Dedifferentiated amniotic fluid mesenchymal stem cell (primary cell): Measurements from ENCODE around the gene SMIM22.

Experiments used
- DNase-seq: peaks from one replicate; pipeline ENCODE4 v3.0.0-alpha.2; 2016; ENCODE audit errors: extremely low spot score

The SMIM22 gene

GRCh38 chr16:4814542-4815173, 19.5 kb downstream of the SMIM22 start:
- DNase-seq: no peak

DNA sequence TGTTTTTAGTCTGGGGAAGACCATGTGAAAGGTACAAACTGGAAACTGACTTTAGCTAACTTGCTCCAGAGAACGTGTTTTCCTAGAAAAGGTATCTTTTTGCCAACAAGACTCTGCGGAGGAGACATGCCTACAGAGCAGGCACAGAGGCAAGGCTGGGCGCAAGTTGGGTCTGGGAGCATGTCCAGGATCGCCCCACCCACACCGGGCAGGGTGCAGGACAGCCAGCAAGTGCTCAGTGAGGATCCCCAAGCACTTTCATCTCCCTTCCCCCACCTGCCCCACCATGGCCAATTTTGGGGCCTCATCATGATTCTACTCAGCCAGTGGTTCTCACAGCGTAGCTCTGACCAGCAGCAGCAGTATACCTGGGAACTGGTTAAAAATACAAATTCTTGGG, 25.5 kb downstream of the SMIM22 start:
- DNase-seq: no peak

- DNase-seq: no peak
Measured at GRCh38 chr16:4825196-4825595, 30.0 kb downstream of the SMIM22 start.

GRCh38 chr16:4826526-4826925, 31.4 kb downstream of the SMIM22 start:
- DNase-seq: no peak

DNA sequence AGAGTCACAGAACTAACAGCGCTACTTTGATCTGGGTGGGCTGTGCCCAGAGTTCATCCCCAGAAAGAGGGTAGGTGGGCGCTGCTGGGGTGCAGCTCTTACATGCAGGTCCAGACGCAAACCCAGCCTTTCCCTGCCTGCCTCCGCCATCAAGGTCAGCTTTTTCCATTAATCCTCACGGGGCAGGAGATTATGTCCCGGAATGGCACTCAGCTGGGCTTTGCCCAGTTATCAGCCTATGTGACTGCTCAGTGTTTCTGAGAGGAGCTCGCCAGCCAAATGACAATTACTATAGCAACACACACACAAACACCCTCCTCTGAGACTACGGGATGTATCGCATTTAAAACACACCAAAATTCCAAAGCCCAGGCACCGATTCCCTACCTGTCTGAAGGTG, 31.8 kb downstream of the SMIM22 start:
- no peak for DNase-seq

DNA sequence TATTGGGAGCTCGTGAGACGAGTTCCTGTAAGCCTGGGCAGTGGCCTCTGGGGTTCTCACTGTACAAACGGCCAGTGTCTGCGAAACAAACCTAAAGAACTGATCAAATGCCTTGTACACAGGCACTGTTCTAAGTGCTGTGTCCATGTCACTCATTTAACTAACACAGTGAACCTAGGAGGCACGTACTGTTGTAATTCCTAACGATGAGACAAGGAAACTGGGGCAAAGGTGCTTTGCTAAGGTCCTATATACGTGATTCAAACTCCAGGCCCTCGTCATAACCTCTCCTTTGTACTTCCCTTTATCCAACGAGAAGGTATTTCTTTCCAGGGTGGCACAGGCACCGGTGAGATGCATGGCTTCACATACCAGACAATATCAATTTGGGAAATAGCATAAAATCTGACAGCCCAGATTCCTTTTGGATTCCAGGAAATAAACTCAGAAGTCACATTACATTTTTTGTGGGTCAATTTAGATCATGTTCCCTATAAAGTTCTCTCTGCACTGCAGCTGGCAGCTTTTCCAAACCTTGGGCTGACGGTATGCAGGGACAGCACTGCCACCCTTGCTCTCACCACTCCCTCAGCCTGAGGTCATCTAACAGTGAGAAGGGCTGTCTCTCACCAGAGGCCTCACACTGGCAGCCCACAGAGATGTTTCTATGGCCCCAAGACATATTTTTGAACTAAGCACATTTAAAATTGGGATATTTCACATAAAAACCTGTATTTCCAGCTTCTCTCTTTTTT, 33.6 kb downstream of the SMIM22 start:
- DNase-seq: no peak

DNA sequence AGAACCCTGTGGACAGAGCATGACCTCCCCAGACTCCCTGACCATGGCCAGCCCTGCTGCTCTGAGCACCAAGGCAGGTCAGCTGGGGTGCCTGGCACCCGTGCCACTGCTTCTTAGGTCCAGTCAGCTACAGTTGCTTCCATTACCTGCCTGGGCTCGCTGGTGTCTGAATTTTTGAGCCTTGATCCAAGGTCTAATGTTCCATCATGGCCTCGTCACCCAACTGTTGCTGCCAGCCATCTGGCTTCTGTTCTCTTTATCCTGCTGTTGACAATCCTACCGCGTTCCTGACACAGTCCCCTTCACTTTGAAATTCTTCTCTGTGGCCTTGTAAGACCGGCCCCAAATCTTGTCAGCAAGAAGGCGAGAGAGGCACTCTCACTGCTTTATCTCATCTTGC, 35.2 kb downstream of the SMIM22 start:
- no peak for DNase-seq

DNA sequence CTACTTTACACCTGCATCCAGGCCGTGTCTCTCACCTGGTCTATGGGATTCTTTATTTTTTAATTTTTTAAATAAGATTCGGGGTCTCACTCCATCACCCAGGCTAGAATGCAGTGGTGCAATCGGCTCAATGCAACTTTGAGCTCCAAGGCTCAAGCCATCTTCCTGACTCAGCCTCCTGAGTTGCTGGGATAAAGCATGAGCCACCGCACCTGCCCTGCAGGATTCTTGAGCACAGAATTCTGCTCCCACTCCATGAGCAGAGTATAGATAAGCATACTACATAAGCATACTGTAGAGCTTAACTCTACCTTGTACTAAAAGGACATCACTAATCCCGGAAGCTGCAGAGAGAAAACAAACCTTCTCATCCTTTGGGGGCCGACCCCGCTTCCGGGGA, 36.4 kb downstream of the SMIM22 start:
- DNase-seq: no peak

- no peak for DNase-seq
Measured at GRCh38 chr16:4832698-4833343, 37.7 kb downstream of the SMIM22 start.

- no peak for DNase-seq
Measured at GRCh38 chr16:4833584-4833983, 38.4 kb downstream of the SMIM22 start.

DNA sequence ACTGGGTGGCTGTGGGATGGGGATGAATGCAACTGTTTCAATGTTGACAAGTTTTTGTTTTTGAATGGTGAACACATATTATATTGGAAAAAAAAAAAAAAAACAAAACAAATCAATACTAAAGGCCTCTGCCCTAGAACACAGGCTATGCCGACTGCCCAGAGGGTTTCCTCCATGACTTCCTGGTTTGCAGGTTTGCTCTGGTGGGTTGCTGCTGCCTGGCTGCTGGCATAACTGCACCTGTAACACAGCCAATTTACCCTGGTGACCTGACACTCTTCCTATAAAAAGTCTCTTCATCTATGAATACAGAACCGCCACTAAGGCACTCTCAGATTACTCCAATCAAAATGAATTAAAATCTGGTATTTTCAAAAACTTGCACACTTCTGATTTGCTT, 41.6 kb downstream of the SMIM22 start:
- no peak for DNase-seq

DNA sequence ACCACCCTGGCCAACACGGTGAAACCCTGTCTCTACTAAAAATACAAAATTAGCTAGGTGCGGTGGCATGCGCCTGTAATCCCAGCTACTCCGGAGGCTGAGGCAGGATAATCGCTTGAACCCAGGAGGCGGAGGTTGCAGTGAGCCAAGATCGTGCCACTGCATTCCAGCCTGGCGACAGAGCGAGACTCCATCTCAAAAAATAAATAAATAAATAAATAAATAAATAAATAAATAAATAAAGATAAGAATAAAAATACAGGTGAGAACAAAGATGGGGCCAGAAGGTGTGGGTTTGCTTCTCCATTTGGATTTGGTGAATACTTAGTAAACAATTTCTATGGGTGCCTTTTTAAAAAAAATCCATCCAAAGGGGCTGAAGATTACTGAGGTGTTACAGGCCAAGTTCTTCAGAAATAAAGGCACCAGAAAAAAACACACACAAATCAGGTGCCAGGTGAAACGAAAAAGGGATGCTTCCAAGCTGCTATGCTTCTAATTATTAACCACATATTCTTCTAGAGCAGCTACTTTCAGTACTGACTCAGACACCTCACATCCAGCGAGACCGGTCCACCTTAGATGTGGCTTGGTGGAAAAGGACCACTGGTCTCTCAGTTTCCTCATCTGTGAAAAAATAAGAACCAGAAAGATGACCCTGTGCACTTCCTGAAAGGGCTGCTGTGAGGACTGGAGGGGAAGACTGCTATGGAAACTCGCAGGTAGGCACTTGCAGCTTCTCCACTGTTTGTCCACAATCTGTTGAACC, 42.7 kb downstream of the SMIM22 start:
- DNase-seq: no peak

DNA sequence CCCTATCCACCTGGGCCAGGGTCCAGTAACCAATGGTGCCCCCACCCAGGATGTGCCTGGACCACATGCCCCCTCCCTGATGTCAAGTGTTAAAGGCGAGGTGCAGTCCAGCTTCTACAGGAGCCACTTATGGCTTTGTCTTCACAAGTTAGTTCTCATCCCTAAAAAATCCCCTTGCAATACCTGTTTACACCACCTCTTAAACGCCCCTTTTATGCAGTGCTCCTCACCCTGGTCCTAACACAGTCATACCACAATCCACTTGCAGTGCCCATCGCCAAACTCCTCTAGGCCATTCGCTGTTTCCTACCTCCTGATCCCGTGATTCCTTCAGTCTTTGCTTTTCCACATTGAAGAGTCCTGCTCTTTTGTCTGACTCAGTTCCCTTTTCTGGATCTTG, 44.8 kb downstream of the SMIM22 start:
- DNase-seq: no peak

- DNase-seq: no peak
Measured at GRCh38 chr16:4840984-4841383, 45.8 kb downstream of the SMIM22 start.
